GM18505 (cell line): ENCODE results near the gene NEURL4.
"Not testable (repeated sequence)": the region's sequence is repeated elsewhere in the genome, so short reads cannot be mapped to it uniquely, and the experiment has no call there.

ENCODE experiments used
- ATAC-seq: cut with Tn5 transposase; IDR thresholded peaks from one replicate; pipeline ENCODE4 v1.9.1; 2021; ENCODE audit not compliant: unreplicated experiment
- POLR2A ChIP-seq: IDR thresholded peaks from 4 replicates; pipeline ENCODE4 v1.6.1; 2011; ENCODE audit warnings: borderline replicate concordance; ENCODE audit not compliant: insufficient read depth, insufficient read length; ENCODE audit errors: extremely low read depth

NEURL4 gene

GRCh38 chr17:7328840-7329373, at the start of gene NEURL4:
Gene NEURL4 (minus strand): TSS chr17:7329335. CDS start chr17:7329312, 23 bp downstream.
- peak; percentile 1 for ATAC-seq
- no peak for TF ChIP-seq POLR2A

- TF ChIP-seq POLR2A, result no peak
- ATAC-seq, result no peak
These were observed 45.2 kb upstream of the NEURL4 start for GRCh38 chr17:7374353-7374752.

GRCh38 chr17:7370853-7371252, 41.7 kb upstream of the NEURL4 start:
- no peak for TF ChIP-seq POLR2A
- no peak for ATAC-seq

GRCh38 chr17:7369825-7370224, 40.7 kb upstream of the NEURL4 start:
- ATAC-seq, result no peak
- no peak for TF ChIP-seq POLR2A

- ATAC-seq, result not testable (repeated sequence)
These were observed 39.5 kb upstream of the NEURL4 start for GRCh38 chr17:7368599-7368994.

GRCh38 chr17:7367918-7368598, 38.9 kb upstream of the NEURL4 start:
- ATAC-seq, result no peak
- no peak for TF ChIP-seq POLR2A

- no peak for ATAC-seq
- no peak for TF ChIP-seq POLR2A
These were observed 37.9 kb upstream of the NEURL4 start for GRCh38 chr17:7367083-7367482.

GRCh38 chr17:7365963-7366362, 36.8 kb upstream of the NEURL4 start:
- not testable (repeated sequence) for ATAC-seq

- no peak for ATAC-seq
- no peak for TF ChIP-seq POLR2A
These were observed 34.2 kb upstream of the NEURL4 start for GRCh38 chr17:7363311-7363710.

GRCh38 chr17:7361906-7362305, 32.8 kb upstream of the NEURL4 start:
- no peak for TF ChIP-seq POLR2A
- ATAC-seq, result no peak

GRCh38 chr17:7357381-7357780, 28.2 kb upstream of the NEURL4 start:
- no peak for ATAC-seq
- no peak for TF ChIP-seq POLR2A

GRCh38 chr17:7356756-7357155, 27.6 kb upstream of the NEURL4 start:
- ATAC-seq, result no peak
- TF ChIP-seq POLR2A, result no peak

GRCh38 chr17:7356072-7356549, 27.0 kb upstream of the NEURL4 start:
- ATAC-seq, result no peak
- TF ChIP-seq POLR2A, result no peak

GRCh38 chr17:7355573-7355972, 26.4 kb upstream of the NEURL4 start:
- no peak for TF ChIP-seq POLR2A
- ATAC-seq, result no peak

- no peak for TF ChIP-seq POLR2A
- no peak for ATAC-seq
These were observed 25.9 kb upstream of the NEURL4 start, which contains the start of gene TMEM95 for GRCh38 chr17:7355053-7355452. Gene TMEM95 (plus strand): TSS chr17:7355156. CDS start chr17:7355205, 49 bp downstream.
